ENCODE results near the gene ARHGAP10.

DNA sequence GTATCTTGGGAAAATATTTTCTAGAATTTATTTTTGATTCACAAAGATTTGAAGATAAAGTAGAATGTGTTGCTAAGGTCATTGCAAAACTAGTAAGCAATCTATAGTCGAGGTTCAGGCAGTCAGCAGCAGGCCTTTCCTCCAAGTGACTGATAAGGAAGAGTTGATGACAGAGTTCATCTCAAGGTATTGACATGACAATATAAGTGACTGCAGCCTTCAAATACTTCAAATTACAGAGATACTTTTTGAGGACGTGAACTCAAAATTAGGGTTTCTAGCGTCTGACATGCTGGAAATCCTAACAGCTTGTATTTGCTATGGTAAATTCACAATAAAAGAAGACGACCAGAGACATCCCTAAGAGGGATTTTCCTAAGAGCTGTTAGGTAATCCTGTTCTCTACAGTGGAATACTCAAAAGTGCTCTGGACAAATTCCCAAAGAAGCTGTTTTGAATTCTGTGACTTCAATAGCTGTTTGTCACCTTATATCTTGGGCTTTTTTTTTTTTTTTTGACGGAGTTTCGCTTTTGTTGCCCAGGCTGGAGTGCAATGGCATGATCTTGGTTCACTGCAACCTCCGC lies 7.4 kb downstream of the ARHGAP10 start:
- TF ChIP-seq, protein P1, sequence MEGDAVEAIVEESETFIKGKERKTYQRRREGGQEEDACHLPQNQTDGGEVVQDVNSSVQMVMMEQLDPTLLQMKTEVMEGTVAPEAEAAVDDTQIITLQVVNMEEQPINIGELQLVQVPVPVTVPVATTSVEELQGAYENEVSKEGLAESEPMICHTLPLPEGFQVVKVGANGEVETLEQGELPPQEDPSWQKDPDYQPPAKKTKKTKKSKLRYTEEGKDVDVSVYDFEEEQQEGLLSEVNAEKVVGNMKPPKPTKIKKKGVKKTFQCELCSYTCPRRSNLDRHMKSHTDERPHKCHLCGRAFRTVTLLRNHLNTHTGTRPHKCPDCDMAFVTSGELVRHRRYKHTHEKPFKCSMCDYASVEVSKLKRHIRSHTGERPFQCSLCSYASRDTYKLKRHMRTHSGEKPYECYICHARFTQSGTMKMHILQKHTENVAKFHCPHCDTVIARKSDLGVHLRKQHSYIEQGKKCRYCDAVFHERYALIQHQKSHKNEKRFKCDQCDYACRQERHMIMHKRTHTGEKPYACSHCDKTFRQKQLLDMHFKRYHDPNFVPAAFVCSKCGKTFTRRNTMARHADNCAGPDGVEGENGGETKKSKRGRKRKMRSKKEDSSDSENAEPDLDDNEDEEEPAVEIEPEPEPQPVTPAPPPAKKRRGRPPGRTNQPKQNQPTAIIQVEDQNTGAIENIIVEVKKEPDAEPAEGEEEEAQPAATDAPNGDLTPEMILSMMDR (conservative IDR thresholded peaks at IDR 0.05; ENCODE audit: low read depth, low read length), result no peak
- no peak for TF ChIP-seq EZH2 (IDR thresholded peaks at IDR 0.05; ENCODE audit: borderline replicate concordance, low read depth, low read length, poor library complexity, severe bottlenecking)

Measured in A673 (cell line).